Activated CD8-positive, alpha-beta T cell treated with anti-CD3 and anti-CD28 coated beads, Interleukin-2, amount 10 ng/mL, durations not matched to agents 7 days and 5 days (primary cell): Measurements from ENCODE around the gene MN1. TPM values are rescaled to one million over a fixed set of nuclear protein-coding genes. Genes with fewer than 3 reads are reported as not detected.

ENCODE experiments used
- ATAC-seq: fragments of 150-1000 bp; cut with Tn5 transposase; one replicate; pipeline ENCODE4 v1.10.0; 2021; ENCODE audit warnings: moderate library complexity
- CTCF ChIA-PET: fragments of 350-600 bp; sonication (Branson Sonifier 250); formaldehyde crosslinking; loops from one replicate; lab custom pipeline; 2021; ENCODE audit warnings: antibody characterized with exemption; lab: Charles Lee
- POLR2A ChIA-PET: fragments of 350-600 bp; sonication (Branson Sonifier 250); formaldehyde crosslinking; loops from one replicate; lab custom pipeline; 2021; ENCODE audit warnings: antibody characterized with exemption; lab: Charles Lee
- DNase-seq: peaks from one replicate; pipeline ENCODE4 v3.0.0-alpha.2; 2020
- H3K27ac Mint-ChIP-seq: one replicate; pipeline ENCODE4 v1.8.0; 2021; ENCODE audit warnings: mild to moderate bottlenecking, mixed read lengths
- H3K27me3 Mint-ChIP-seq: one replicate; pipeline ENCODE4 v1.8.0; 2021; ENCODE audit warnings: low read depth, mixed read lengths
- H3K36me3 Mint-ChIP-seq: one replicate; pipeline ENCODE4 v1.8.0; 2021; ENCODE audit warnings: low read depth, mixed read lengths
- H3K4me1 Mint-ChIP-seq: one replicate; pipeline ENCODE4 v1.8.0; 2021; ENCODE audit warnings: low read depth, mixed read lengths
- H3K4me3 Mint-ChIP-seq: one replicate; pipeline ENCODE4 v1.8.0; 2021; ENCODE audit warnings: mild to moderate bottlenecking, mixed read lengths
- H3K9me3 Mint-ChIP-seq: one replicate; pipeline ENCODE4 v1.8.0; 2022; ENCODE audit warnings: mixed read lengths; ENCODE audit not compliant: insufficient read depth
- total RNA-seq, 2 experiments: library from RNA; stranded (reverse); gene quantifications; one replicate each; pipeline ENCODE4 v1.2.3, GENCODE V29; 2021

MN1 gene
- under 1 TPM; 0.11 to 0.13 TPM for total RNA-seq

- ChIA-PET CTCF (no interaction called here), POLR2A (no interaction called here)
- peak within 1 kb of the TSS; percentile 71 for H3K4me3 Mint-ChIP-seq
- ATAC-seq (peak; percentile 57), DNase-seq (peak; percentile 44)
- H3K27ac Mint-ChIP-seq = no peak within 1 kb of the TSS
- no peaks in the 10 kb centered on the region for H3K9me3 Mint-ChIP-seq
- H3K36me3 Mint-ChIP-seq = no peaks in the 10 kb centered on the region
- H3K4me1 Mint-ChIP-seq = peaks cover 8% of the 10 kb centered on the region
- H3K27me3 Mint-ChIP-seq = peaks cover 33% of the 10 kb centered on the region
Observed at GRCh38 chr22:27801616-27802345, at the start of gene MN1. TSS of gene MN1 (minus strand) at chr22:27801756. CDS start at chr22:27800543, 1,213 bp downstream.

GRCh38 chr22:27850000-27850521, 48.5 kb upstream of the MN1 start:
- H3K4me3 Mint-ChIP-seq = no peak overlapping the region
- H3K27me3 Mint-ChIP-seq = no peaks in the 10 kb centered on the region
- peaks cover 51% of the 10 kb centered on the region for H3K36me3 Mint-ChIP-seq
- CTCF ChIA-PET = interaction anchor here (1.2 kb wide), 1 partner anchor 31 kb away, joined by 7 read pairs; no protein-coding TSS in a partner anchor
- peaks cover 4% of the 10 kb centered on the region for H3K4me1 Mint-ChIP-seq
- no peaks in the 10 kb centered on the region for H3K9me3 Mint-ChIP-seq
- POLR2A ChIA-PET = no interaction called here
- no peak for ATAC-seq
- DNase-seq = peak; percentile 9
- H3K27ac Mint-ChIP-seq = no peak overlapping the region

GRCh38 chr22:27848005-27848404, 46.4 kb upstream of the MN1 start:
- no peak overlapping the region for H3K4me3 Mint-ChIP-seq
- peaks cover 4% of the 10 kb centered on the region for H3K4me1 Mint-ChIP-seq
- no peaks in the 10 kb centered on the region for H3K27me3 Mint-ChIP-seq
- no peaks in the 10 kb centered on the region for H3K9me3 Mint-ChIP-seq
- DNase-seq (no peak), ATAC-seq (no peak)
- ChIA-PET CTCF (no interaction called here), POLR2A (no interaction called here)
- no peak overlapping the region for H3K27ac Mint-ChIP-seq
- H3K36me3 Mint-ChIP-seq = peaks cover 38% of the 10 kb centered on the region

- ChIA-PET CTCF (no interaction called here), POLR2A (no interaction called here)
- H3K27me3 Mint-ChIP-seq = no peaks in the 10 kb centered on the region
- peaks cover 33% of the 10 kb centered on the region for H3K36me3 Mint-ChIP-seq
- no peak for DNase-seq
- H3K9me3 Mint-ChIP-seq = no peaks in the 10 kb centered on the region
- no peak overlapping the region for H3K4me3 Mint-ChIP-seq
- H3K4me1 Mint-ChIP-seq = peaks cover 4% of the 10 kb centered on the region
- ATAC-seq = no peak
- H3K27ac Mint-ChIP-seq = peak overlapping the region; percentile 43
Observed at GRCh38 chr22:27846910-27847309, 45.4 kb upstream of the MN1 start.

- CTCF ChIA-PET = no interaction called here
- Mint-ChIP-seq H3K27me3 (no peaks in the 10 kb centered on the region), H3K4me1 (peaks cover 4% of the 10 kb centered on the region), H3K4me3 (no peak overlapping the region), H3K27ac (peak overlapping the region; percentile 43), H3K9me3 (no peaks in the 10 kb centered on the region), H3K36me3 (peaks cover 29% of the 10 kb centered on the region)
- POLR2A ChIA-PET = no interaction called here
- no peak for ATAC-seq
- DNase-seq = no peak
Observed at GRCh38 chr22:27846248-27846757, 44.7 kb upstream of the MN1 start.

GRCh38 chr22:27845644-27846043, 44.1 kb upstream of the MN1 start:
- Mint-ChIP-seq H3K27ac (no peak overlapping the region), H3K9me3 (no peaks in the 10 kb centered on the region), H3K27me3 (no peaks in the 10 kb centered on the region), H3K4me3 (no peak overlapping the region), H3K4me1 (peaks cover 4% of the 10 kb centered on the region), H3K36me3 (peaks cover 25% of the 10 kb centered on the region)
- CTCF ChIA-PET = no interaction called here
- no peak for DNase-seq
- POLR2A ChIA-PET = no interaction called here
- no peak for ATAC-seq

- Mint-ChIP-seq H3K4me3 (no peak overlapping the region), H3K36me3 (peaks cover 20% of the 10 kb centered on the region), H3K4me1 (no peaks in the 10 kb centered on the region), H3K27me3 (no peaks in the 10 kb centered on the region), H3K9me3 (no peaks in the 10 kb centered on the region), H3K27ac (no peak overlapping the region)
- ATAC-seq = no peak
- ChIA-PET POLR2A (no interaction called here), CTCF (no interaction called here)
- DNase-seq = no peak
Observed at GRCh38 chr22:27844656-27845591, 43.4 kb upstream of the MN1 start.

GRCh38 chr22:27844256-27844655, 42.7 kb upstream of the MN1 start:
- POLR2A ChIA-PET = no interaction called here
- DNase-seq = no peak
- Mint-ChIP-seq H3K36me3 (peaks cover 15% of the 10 kb centered on the region), H3K4me1 (no peaks in the 10 kb centered on the region), H3K9me3 (no peaks in the 10 kb centered on the region), H3K27ac (no peak overlapping the region), H3K4me3 (no peak overlapping the region), H3K27me3 (no peaks in the 10 kb centered on the region)
- ATAC-seq = no peak
- CTCF ChIA-PET = no interaction called here

GRCh38 chr22:27843441-27843840, 41.9 kb upstream of the MN1 start:
- Mint-ChIP-seq H3K27ac (no peak overlapping the region), H3K9me3 (no peaks in the 10 kb centered on the region), H3K4me3 (no peak overlapping the region), H3K4me1 (no peaks in the 10 kb centered on the region), H3K36me3 (peaks cover 10% of the 10 kb centered on the region), H3K27me3 (no peaks in the 10 kb centered on the region)
- CTCF ChIA-PET = no interaction called here
- no peak for DNase-seq
- POLR2A ChIA-PET = no interaction called here
- ATAC-seq = no peak

- Mint-ChIP-seq H3K36me3 (peaks cover 5% of the 10 kb centered on the region), H3K9me3 (no peaks in the 10 kb centered on the region), H3K27me3 (no peaks in the 10 kb centered on the region), H3K4me3 (no peak overlapping the region), H3K4me1 (no peaks in the 10 kb centered on the region), H3K27ac (no peak overlapping the region)
- ATAC-seq (no peak), DNase-seq (no peak)
- CTCF ChIA-PET = no interaction called here
- POLR2A ChIA-PET = no interaction called here
Observed at GRCh38 chr22:27842669-27843431, 41.3 kb upstream of the MN1 start.

GRCh38 chr22:27842201-27842600, 40.6 kb upstream of the MN1 start:
- Mint-ChIP-seq H3K27ac (no peak overlapping the region), H3K27me3 (no peaks in the 10 kb centered on the region), H3K4me1 (no peaks in the 10 kb centered on the region), H3K9me3 (no peaks in the 10 kb centered on the region), H3K4me3 (no peak overlapping the region), H3K36me3 (peaks cover 7% of the 10 kb centered on the region)
- ChIA-PET POLR2A (no interaction called here), CTCF (no interaction called here)
- ATAC-seq (no peak), DNase-seq (no peak)
